Mesenchymal stem cell (in vitro differentiated cells and primary cell): Measurements from ENCODE around the gene TJP3.

Source experiments
- DNase-seq: peaks from one replicate; pipeline ENCODE4 v3.0.0-alpha.2; 2013
- H2AFZ ChIP-seq: one replicate; pipeline ENCODE4 v1.6.1; 2013; ENCODE audit warnings: low read depth, mild to moderate bottlenecking, control low read depth, inconsistent platforms, low read length, moderate library complexity
- H2AK5ac ChIP-seq: 2 replicates; pipeline ENCODE4 v1.6.1; 2013; ENCODE audit warnings: low read length, moderate library complexity, mild to moderate bottlenecking, inconsistent platforms; ENCODE audit not compliant: severe bottlenecking
- H2BK120ac ChIP-seq: one replicate; pipeline ENCODE4 v1.6.1; 2013; ENCODE audit warnings: low read depth, mild to moderate bottlenecking, inconsistent platforms, low read length, moderate library complexity
- H2BK12ac ChIP-seq, 2 experiments: one replicate each; pipeline ENCODE4 v1.6.1; 2013; ENCODE audit warnings: inconsistent platforms in 2 of 2, low read length in 2 of 2, mild to moderate bottlenecking in 2 of 2, moderate library complexity in 2 of 2, control low read depth in 1 of 2
- H2BK15ac ChIP-seq: one replicate; pipeline ENCODE4 v1.6.1; 2013; ENCODE audit warnings: mild to moderate bottlenecking, low read depth, inconsistent platforms; ENCODE audit not compliant: poor library complexity, severe bottlenecking
- H2BK5ac ChIP-seq: 2 replicates; pipeline ENCODE4 v1.6.1; 2013; ENCODE audit warnings: low read depth, mild to moderate bottlenecking, low read length, control low read depth, inconsistent platforms; ENCODE audit not compliant: poor library complexity, severe bottlenecking
- H3K14ac ChIP-seq, 2 experiments: one replicate each; pipeline ENCODE4 v1.6.1; 2013; ENCODE audit warnings: inconsistent platforms in 2 of 2, low read length in 2 of 2, control low read depth in 1 of 2, mild to moderate bottlenecking in 1 of 2, moderate library complexity in 1 of 2
- H3K18ac ChIP-seq, 2 experiments: one replicate each; pipeline ENCODE4 v1.6.1; 2013; ENCODE audit warnings: inconsistent platforms in 2 of 2, low read length in 2 of 2, control low read depth in 1 of 2, low read depth in 1 of 2, mild to moderate bottlenecking in 1 of 2
- H3K23ac ChIP-seq, 2 experiments: one replicate each; pipeline ENCODE4 v1.6.1; 2013; ENCODE audit warnings: inconsistent platforms in 2 of 2, low read length in 2 of 2, mild to moderate bottlenecking in 2 of 2, moderate library complexity in 2 of 2, control low read depth in 1 of 2
- H3K27ac ChIP-seq: 2 replicates; pipeline ENCODE4 v1.5.1; 2013; ENCODE audit warnings: mild to moderate bottlenecking, moderate library complexity, low read length, control low read depth, inconsistent platforms; ENCODE audit not compliant: poor library complexity, severe bottlenecking
- H3K27me3 ChIP-seq, 2 experiments: 2 replicates each; pipeline versions ENCODE4 v1.6.1 to v1.7.0; 2013; ENCODE audit warnings: low read length in 2 of 2, mild to moderate bottlenecking in 2 of 2, moderate library complexity in 2 of 2, control low read depth in 1 of 2, inconsistent platforms in 1 of 2; ENCODE audit not compliant: control insufficient read depth in 1 of 2, insufficient read depth in 1 of 2
- H3K36me3 ChIP-seq, 2 experiments: 2 replicates each; pipeline versions ENCODE4 v1.6.1 to v1.7.0; 2013; ENCODE audit warnings: low read length in 2 of 2, control low read depth in 1 of 2, inconsistent platforms in 1 of 2, low read depth in 1 of 2, mild to moderate bottlenecking in 1 of 2; ENCODE audit not compliant: insufficient read depth in 2 of 2, control insufficient read depth in 1 of 2
- H3K4ac ChIP-seq, 2 experiments: one replicate each; pipeline ENCODE4 v1.6.1; 2013; ENCODE audit warnings: inconsistent platforms in 2 of 2, low read length in 2 of 2, mild to moderate bottlenecking in 2 of 2, moderate library complexity in 2 of 2, control low read depth in 1 of 2, low read depth in 1 of 2
- H3K4me1 ChIP-seq: 2 replicates; pipeline ENCODE4 v1.6.1; 2013; ENCODE audit warnings: low read depth, low read length, control low read depth; ENCODE audit not compliant: control insufficient read depth, insufficient read depth
- H3K4me2 ChIP-seq: 2 replicates; pipeline ENCODE4 v1.6.1; 2013; ENCODE audit warnings: low read length, mild to moderate bottlenecking, inconsistent platforms; ENCODE audit not compliant: poor library complexity, severe bottlenecking
- H3K4me3 ChIP-seq, 2 experiments: 2 replicates each; pipeline versions ENCODE4 v1.5.1 to v1.7.0; 2013; ENCODE audit warnings: low read length in 2 of 2, mild to moderate bottlenecking in 2 of 2, control low read depth in 1 of 2, low read depth in 1 of 2; ENCODE audit not compliant: insufficient read depth in 1 of 2
- H3K79me1 ChIP-seq: replicated peaks from 2 replicates; pipeline ENCODE4 v1.6.1; 2013; ENCODE audit warnings: mild to moderate bottlenecking, control low read depth, low read length, inconsistent platforms; ENCODE audit not compliant: poor library complexity, severe bottlenecking
- H3K9ac ChIP-seq: 2 replicates; pipeline ENCODE4 v1.7.0; 2013; ENCODE audit warnings: mild to moderate bottlenecking, low read length, moderate library complexity
- H3K9me3 ChIP-seq: 2 replicates; pipeline ENCODE4 v1.7.0; 2013; ENCODE audit warnings: mild to moderate bottlenecking, low read length; ENCODE audit not compliant: control insufficient read depth
- H4K8ac ChIP-seq: one replicate; pipeline ENCODE4 v1.6.1; 2013; ENCODE audit warnings: inconsistent platforms, mild to moderate bottlenecking, low read length, moderate library complexity
- H4K91ac ChIP-seq: one replicate; pipeline ENCODE4 v1.6.1; 2013; ENCODE audit warnings: mild to moderate bottlenecking, low read length, inconsistent platforms
- WGBS: methylation state at CpG from one replicate; pipeline ENCODE4 v1.1.7; 2013; ENCODE audit warnings: mixed read lengths; 5-methylcytosine and 5-hydroxymethylcytosine counted together

Gene TJP3

DNA sequence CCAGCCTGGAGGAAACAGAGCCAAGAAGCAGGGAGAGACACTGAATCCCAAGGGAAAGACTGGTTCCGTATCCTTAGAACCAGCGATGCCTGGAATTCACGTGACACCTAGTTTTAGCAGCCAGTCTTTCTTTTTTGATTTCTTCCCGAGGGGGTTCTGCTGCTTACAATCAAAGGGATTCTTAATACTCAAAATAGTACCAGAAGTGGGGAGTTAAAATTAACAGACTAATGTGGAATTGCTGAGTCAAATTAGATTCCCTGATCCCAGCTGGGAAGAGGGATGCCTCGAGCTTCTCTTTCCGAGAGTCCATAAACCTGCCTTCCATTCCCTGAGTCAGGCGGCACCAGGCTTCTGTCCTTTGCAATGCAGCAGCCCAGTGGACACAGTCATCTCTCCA lies 82.8 kb downstream of the TJP3 start:
- Histone ChIP-seq H3K4me1 (peaks cover 2% of the 10 kb centered on the region), H3K4me3 (no peak overlapping the region), H3K79me1 (no peaks in the 10 kb centered on the region), H3K4ac (no peak overlapping the region), H3K18ac (no peak overlapping the region), H3K14ac (no peak overlapping the region), H2BK120ac (no peak overlapping the region), H4K8ac (no peak overlapping the region), H3K27ac (no peak overlapping the region), H2BK5ac (no peak overlapping the region), H3K9me3 (peaks cover 10% of the 10 kb centered on the region), H2AK5ac (no peak overlapping the region), H2AFZ (no peak overlapping the region), H4K91ac (no peak overlapping the region), H3K23ac (no peak overlapping the region), H3K36me3 (no peaks in the 10 kb centered on the region), H3K27me3 (peaks cover 14 to 29% of the 10 kb centered on the region in 2 experiments), H3K9ac (no peak overlapping the region), H2BK12ac (no peak overlapping the region), H3K4me2 (no peak overlapping the region), H2BK15ac (no peak overlapping the region)
- no peak for DNase-seq
- WGBS = 88% methylated on average over 7 of the region's 7 CpGs

DNA sequence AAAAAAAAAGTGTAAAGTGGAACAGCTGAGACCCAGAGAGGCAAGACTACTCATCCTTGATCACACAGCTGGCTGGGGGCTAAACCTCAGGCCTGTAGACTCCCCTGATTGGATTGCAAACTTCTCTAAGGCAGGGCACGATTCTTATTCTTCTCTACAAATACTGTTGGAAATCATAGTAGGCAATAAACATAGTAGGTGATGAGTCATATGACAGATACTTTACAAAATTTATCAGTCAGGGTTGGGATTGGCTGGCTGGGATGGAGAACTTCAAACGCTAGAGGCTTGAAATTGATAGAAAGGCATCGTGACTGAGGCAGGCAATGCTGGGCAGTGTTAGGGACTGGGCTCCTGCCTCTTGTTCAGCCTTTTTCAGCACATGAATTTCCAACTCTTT lies 83.9 kb downstream of the TJP3 start:
- Histone ChIP-seq H4K8ac (no peak overlapping the region), H3K9ac (no peak overlapping the region), H3K27me3 (peaks cover 7 to 22% of the 10 kb centered on the region in 2 experiments), H3K4me3 (no peak overlapping the region), H2BK15ac (no peak overlapping the region), H3K9me3 (peaks cover 21% of the 10 kb centered on the region), H3K14ac (no peak overlapping the region), H2BK5ac (no peak overlapping the region), H2BK12ac (no peak overlapping the region), H3K79me1 (no peaks in the 10 kb centered on the region), H3K23ac (no peak overlapping the region), H3K27ac (no peak overlapping the region), H2BK120ac (no peak overlapping the region), H3K36me3 (no peaks in the 10 kb centered on the region), H3K4me1 (no peaks in the 10 kb centered on the region), H2AFZ (no peak overlapping the region), H3K4me2 (no peak overlapping the region), H3K4ac (no peak overlapping the region), H4K91ac (no peak overlapping the region), H2AK5ac (no peak overlapping the region), H3K18ac (no peak overlapping the region)
- no peak for DNase-seq
- WGBS = 80% methylated on average over 1 of the region's 3 CpGs

DNA sequence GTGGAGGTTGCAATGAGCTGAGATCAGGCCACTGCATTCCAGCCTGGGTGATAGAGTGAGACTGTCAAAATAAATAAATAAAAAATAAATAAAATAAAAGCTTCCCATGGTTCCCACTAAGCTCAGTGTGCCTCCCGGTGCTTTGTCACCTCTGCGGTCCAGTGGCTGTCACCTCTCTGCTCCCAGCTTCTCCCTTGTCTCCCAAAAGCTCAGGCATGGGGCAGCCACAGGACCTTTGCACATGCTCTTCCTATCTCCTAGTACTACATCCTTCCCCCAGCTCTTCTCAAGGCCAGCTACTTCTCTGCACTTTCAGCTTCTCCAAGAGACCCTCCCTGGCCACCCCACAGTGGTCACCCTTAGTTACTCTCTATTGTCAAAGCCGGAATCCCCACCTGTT lies 85.6 kb downstream of the TJP3 start:
- Histone ChIP-seq H3K23ac (no peak overlapping the region), H4K8ac (no peak overlapping the region), H3K18ac (no peak overlapping the region)

DNA sequence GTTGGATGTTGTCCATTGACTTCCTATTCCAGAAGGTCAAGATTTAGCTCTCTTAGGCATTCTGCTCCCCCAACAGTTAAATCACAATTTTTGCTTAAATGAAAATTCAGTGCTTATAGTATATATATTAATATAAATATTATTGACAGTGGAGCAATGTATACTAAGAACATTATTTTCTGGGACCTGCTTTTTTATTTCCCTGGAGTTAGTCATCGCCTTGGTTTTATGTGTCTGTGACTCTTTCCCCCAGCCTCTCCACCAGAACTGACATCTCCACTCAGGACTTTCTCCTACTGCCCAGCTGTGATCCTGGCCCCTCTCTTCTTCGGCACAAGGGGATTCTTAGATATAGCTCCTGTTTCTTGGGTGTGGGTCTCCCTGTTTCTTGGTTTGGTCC lies 88.2 kb downstream of the TJP3 start:
- no peak overlapping the region for H3K23ac ChIP-seq
- peaks cover 16 to 20% of the 10 kb centered on the region in 2 experiments for H3K27me3 ChIP-seq
- peaks cover 2% of the 10 kb centered on the region for H3K4me1 ChIP-seq
- H4K8ac ChIP-seq = no peak overlapping the region
- H3K14ac ChIP-seq = no peak overlapping the region
- H3K36me3 ChIP-seq = no peaks in the 10 kb centered on the region
- WGBS = 92% methylated on average over 2 of the region's 2 CpGs
- H2AK5ac ChIP-seq = no peak overlapping the region
- no peak overlapping the region for H2BK15ac ChIP-seq
- H3K9ac ChIP-seq = no peak overlapping the region
- H3K9me3 ChIP-seq = peaks cover 11% of the 10 kb centered on the region
- no peak overlapping the region for H3K4ac ChIP-seq
- no peak overlapping the region for H2BK5ac ChIP-seq
- H3K4me2 ChIP-seq = no peak overlapping the region
- H2BK120ac ChIP-seq = no peak overlapping the region
- H4K91ac ChIP-seq = no peak overlapping the region
- no peak overlapping the region for H2AFZ ChIP-seq
- DNase-seq = no peak
- H3K4me3 ChIP-seq = no peak overlapping the region
- no peak overlapping the region for H3K18ac ChIP-seq
- no peaks in the 10 kb centered on the region for H3K79me1 ChIP-seq
- H3K27ac ChIP-seq = no peak overlapping the region
- H2BK12ac ChIP-seq = no peak overlapping the region

More for the DNA sequence above, 85.6 kb downstream of the TJP3 start:
- peaks cover 7 to 17% of the 10 kb centered on the region in 2 experiments for H3K27me3 ChIP-seq
- no peak overlapping the region for H2BK120ac ChIP-seq
- H3K27ac ChIP-seq = no peak overlapping the region
- H3K4me3 ChIP-seq = no peak overlapping the region
- H3K14ac ChIP-seq = no peak overlapping the region
- no peak overlapping the region for H3K4me2 ChIP-seq
- H4K91ac ChIP-seq = no peak overlapping the region
- H2BK12ac ChIP-seq = no peak overlapping the region
- H2AK5ac ChIP-seq = no peak overlapping the region
- peaks cover 21% of the 10 kb centered on the region for H3K9me3 ChIP-seq
- 98% methylated on average over 3 of the region's 3 CpGs for WGBS
- H3K9ac ChIP-seq = no peak overlapping the region
- H3K4ac ChIP-seq = no peak overlapping the region
- no peak overlapping the region for H2AFZ ChIP-seq
- no peak for DNase-seq
- H2BK15ac ChIP-seq = no peak overlapping the region
- H3K36me3 ChIP-seq = no peaks in the 10 kb centered on the region
- no peaks in the 10 kb centered on the region for H3K4me1 ChIP-seq
- no peak overlapping the region for H2BK5ac ChIP-seq
- no peaks in the 10 kb centered on the region for H3K79me1 ChIP-seq
